Measurements from ENCODE around the gene SCAP. TPM values are rescaled to one million over a fixed set of nuclear protein-coding genes. Genes with fewer than 3 reads are reported as not detected.

SCAP gene
- total and polyA plus RNA-seq, 2 of the 13 experiments (the other 11 are each of a cell fraction or from before 2014, with no cell fraction given), result 40.4 to 53.3 TPM

DNA sequence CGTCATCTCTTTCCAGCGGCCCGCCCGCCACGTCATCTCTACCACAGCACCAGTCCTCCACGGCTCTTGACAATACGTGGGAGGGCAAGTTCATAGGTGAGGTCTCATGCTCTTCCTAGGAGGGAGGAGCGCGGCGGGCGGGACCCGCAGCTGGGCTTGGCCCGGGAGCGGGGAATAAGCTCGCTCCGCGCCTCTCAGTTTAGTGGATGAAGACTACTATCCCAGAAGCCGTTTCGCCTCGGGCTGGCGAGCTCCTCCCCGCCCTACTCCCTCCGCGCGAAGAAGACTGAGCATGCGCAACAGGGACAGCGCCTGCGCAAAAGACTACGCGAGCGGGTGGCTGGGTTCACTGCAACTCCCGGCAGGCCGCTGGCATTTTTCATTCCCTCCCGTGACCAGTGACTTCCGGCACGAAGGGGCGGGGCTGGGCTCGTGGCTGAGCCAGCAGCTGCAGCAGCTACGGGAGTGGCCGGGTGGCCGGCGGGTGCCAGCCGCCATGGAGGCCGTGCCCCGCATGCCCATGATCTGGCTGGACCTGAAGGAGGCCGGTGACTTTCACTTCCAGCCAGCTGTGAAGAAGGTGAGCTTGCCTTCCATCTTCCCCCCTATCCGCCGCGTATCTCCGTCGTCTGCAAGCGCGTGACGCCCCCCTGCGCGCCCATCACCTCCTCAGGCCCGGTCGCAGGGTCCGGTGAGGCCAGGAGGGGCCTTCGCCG is 95.0 kb downstream of the SCAP start, which contains the start of gene PTPN23 (continued):
- TF ChIP-seq ARNT2 (CRISPR knock-in tag; IDR thresholded peaks at IDR 0.05; ENCODE audit: low read depth) (0 out of 2 replicates have a peak, but pooled peaks have one; percentile 51), SATB2 (CRISPR knock-in tag; IDR thresholded peaks at IDR 0.05) (no peak), XBP1 (CRISPR knock-in tag; IDR thresholded peaks at IDR 0.05) (peak; percentile 95), ZKSCAN8 (CRISPR knock-in tag; IDR thresholded peaks at IDR 0.05; ENCODE audit: borderline replicate concordance) (no peak), KDM5B (CRISPR knock-in tag; IDR thresholded peaks at IDR 0.05; ENCODE audit: borderline replicate concordance) (peak; percentile 51), NR2F6 (IDR thresholded peaks at IDR 0.05) (no peak; the same call in 1 of the 2 replicates), NR2F6 (CRISPR knock-in tag; IDR thresholded peaks at IDR 0.05) (peak; percentile 40), ZBTB20 (CRISPR knock-in tag; IDR thresholded peaks at IDR 0.05; ENCODE audit: borderline replicate concordance, low read depth) (peak; percentile 35; the same call in 1 of the 2 replicates), SOX6 (IDR thresholded peaks at IDR 0.05) (no peak), SOX6 (CRISPR knock-in tag; IDR thresholded peaks at IDR 0.05) (peak; percentile 76), MEIS1 (CRISPR knock-in tag; IDR thresholded peaks at IDR 0.05; ENCODE audit: borderline replicate concordance) (peak; percentile 78), TEF (CRISPR knock-in tag; IDR thresholded peaks at IDR 0.05) (no peak), ZNF446 (CRISPR knock-in tag; IDR thresholded peaks at IDR 0.05) (no peak), ZNF788 (CRISPR knock-in tag; IDR thresholded peaks at IDR 0.05; ENCODE audit: borderline replicate concordance) (peak; percentile 72; the same call in 1 of the 2 replicates), ZNF18 (CRISPR knock-in tag; IDR thresholded peaks at IDR 0.05; ENCODE audit: insufficient replicate concordance) (no peak), SETDB1 (CRISPR knock-in tag; IDR thresholded peaks at IDR 0.05; ENCODE audit: borderline replicate concordance) (no peak), ZNF484 (CRISPR knock-in tag; IDR thresholded peaks at IDR 0.05; ENCODE audit: borderline replicate concordance, low read depth) (no peak), HIC2 (CRISPR knock-in tag; IDR thresholded peaks at IDR 0.05; ENCODE audit: low read depth) (peak; percentile 10), SNRNP70 (IDR thresholded peaks at IDR 0.05; ENCODE audit: low read depth, low read length) (no peak), ZNF629 (CRISPR knock-in tag; conservative IDR thresholded peaks at IDR 0.05) (no peak), HNF4G (IDR thresholded peaks at IDR 0.05; ENCODE audit: borderline replicate concordance, low read depth, low read length) (no peak), HNF4G (CRISPR knock-in tag; IDR thresholded peaks at IDR 0.05; ENCODE audit: borderline replicate concordance, low read depth) (no peak)
- TF ChIP-seq, protein P1, sequence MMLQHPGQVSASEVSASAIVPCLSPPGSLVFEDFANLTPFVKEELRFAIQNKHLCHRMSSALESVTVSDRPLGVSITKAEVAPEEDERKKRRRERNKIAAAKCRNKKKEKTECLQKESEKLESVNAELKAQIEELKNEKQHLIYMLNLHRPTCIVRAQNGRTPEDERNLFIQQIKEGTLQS (CRISPR knock-in tag; IDR thresholded peaks at IDR 0.05), result no peak
- TF ChIP-seq, protein P2, sequence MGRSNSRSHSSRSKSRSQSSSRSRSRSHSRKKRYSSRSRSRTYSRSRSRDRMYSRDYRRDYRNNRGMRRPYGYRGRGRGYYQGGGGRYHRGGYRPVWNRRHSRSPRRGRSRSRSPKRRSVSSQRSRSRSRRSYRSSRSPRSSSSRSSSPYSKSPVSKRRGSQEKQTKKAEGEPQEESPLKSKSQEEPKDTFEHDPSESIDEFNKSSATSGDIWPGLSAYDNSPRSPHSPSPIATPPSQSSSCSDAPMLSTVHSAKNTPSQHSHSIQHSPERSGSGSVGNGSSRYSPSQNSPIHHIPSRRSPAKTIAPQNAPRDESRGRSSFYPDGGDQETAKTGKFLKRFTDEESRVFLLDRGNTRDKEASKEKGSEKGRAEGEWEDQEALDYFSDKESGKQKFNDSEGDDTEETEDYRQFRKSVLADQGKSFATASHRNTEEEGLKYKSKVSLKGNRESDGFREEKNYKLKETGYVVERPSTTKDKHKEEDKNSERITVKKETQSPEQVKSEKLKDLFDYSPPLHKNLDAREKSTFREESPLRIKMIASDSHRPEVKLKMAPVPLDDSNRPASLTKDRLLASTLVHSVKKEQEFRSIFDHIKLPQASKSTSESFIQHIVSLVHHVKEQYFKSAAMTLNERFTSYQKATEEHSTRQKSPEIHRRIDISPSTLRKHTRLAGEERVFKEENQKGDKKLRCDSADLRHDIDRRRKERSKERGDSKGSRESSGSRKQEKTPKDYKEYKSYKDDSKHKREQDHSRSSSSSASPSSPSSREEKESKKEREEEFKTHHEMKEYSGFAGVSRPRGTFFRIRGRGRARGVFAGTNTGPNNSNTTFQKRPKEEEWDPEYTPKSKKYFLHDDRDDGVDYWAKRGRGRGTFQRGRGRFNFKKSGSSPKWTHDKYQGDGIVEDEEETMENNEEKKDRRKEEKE (IDR thresholded peaks at IDR 0.05), result no peak

All from HepG2 (cell line).